ENCODE measurements around the gene MMP10.

The MMP10 gene
- total RNA-seq: 0 to 23.4 (median 0.99) reads per million in 17 experiments

DNA sequence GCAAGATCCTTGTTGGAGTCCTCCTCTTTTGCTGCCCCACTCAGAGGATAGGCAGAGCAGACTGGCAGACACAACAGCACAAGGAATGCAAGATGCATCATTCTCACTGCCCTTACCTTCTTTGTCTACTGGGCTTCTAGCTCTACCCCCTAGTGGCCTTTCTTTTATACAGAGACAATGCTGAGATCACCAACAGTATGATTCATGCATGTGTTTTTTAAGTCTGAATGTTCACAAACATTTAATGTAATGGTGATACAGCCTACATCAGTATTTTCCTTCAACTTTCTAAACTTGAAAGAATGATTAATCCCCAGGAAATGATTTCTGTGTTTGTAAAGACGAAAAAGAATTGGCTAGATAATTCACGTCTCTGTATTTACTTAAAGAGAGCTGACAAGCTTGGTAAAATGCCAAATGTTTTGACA, at the start of gene MMP10:
TSS of gene MMP10 (minus strand) at position 138 of the 428 bp plus-strand sequence. CDS start at position 101, 37 bp downstream.
- DNase-seq: peak in 3 of 4 experiments; percentile 22 to 61 (median 56)

DNA sequence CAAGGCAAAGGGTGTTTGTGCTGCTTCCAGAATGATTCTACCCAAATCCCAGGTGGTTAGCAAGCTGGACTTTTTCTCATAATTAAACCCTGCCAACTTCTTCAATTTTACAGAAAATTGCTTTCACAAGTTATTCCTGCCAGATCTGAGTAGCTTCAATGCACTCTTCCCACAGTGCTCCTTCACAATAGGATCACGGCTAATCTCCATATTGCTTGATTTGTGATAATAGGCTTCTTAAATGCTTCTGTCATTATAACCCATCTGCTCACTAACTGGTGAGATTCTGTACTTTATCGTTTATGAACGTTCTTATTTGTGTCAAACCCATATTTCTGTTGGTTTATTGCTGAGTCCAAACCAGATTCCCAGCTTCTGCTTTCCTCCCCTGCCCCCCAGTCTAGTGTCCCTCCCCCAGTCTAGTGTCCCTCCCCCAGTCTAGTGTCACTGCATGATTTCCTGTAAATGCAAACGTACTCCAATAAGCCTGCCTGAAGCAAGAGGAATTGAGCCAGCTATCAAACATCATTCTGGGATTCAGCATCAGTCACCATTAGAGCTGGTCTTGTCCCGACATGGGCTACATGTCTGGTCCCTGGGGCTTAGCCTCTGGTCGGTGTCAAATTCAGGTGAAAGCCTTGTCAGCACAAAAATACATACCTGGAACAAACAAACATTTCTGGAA, 49.0 kb upstream of the MMP10 start:
- DNase-seq: peak in 1 of 4 experiments; percentile 18

DNA sequence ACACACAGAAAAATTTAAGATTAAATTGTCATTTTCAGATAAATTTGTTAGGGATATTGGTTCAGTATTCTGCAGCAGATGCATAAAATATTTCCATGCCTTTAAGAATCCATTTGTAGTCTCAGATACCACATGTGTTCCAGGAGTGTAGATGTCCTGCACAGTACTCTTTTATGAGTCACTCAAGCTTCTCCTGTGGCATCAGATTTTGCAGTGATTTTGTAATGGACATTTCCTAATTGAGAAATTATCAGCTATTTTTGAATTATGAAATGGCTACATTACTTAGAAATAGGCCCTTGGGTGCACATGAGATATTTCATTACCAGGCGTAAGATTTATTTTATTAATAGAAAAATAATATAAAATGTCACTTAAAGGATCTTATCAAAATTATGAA, 44.1 kb upstream of the MMP10 start:
- DNase-seq: peak in 2 of 4 experiments; percentile 22 to 26

DNA sequence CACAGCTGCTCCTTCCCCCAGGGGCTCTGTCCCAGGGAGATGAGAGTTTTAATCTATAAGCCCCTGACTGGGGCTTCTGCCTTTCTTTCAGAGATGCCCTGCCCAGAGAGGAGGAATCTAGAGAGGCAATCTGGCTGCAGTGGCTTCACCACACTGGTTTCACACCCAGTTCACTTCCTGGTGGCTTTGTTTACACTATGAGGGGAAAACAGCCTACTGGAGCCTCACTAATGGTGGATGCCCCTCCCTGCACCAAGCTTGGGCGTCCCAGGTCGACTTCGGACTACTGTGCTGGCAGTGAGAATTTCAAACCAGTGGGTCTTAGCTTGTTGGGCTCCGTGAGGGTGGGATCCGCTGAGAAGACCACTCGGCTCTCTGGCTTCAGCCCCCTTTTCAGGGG, 39.1 kb upstream of the MMP10 start:
- no peak for DNase-seq

DNA sequence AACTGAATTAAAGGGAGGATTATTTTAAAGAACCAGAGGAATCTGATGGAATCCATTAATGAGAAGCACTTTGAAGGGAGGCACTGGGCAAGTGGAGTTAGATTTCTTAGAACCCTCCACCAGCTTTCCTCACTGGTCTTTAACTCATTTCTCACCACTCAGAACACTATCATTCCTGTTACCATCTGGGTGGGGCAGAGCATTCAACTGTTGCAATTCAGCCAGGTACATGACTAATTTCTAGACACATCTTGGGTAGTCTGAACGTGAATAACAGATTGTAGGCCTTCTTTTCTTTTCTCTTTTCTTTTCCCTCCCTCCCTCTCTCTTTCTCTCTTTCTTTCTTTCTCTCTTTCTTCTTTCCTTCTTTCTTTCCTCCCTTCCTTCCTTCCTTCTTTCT, 33.1 kb upstream of the MMP10 start:
- no peak for DNase-seq

DNA sequence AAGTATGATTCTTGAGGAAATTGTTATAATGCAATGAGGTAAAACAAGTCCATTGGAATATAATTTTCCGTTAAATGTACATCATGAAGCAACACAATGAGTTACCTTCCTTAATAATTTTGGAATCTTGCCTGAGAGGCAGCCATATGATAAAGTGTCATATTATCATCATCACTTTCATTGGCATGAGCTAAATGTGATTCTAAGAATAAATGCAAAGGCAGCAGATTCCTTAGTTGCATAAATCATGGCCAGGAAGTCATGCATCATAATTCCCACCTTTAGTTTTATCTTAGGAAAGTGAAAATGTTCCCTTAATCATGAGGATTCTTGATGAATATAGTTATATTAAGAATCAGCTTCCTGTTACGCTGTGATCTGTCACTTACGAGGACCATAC, 31.8 kb upstream of the MMP10 start:
- no peak for DNase-seq

DNA sequence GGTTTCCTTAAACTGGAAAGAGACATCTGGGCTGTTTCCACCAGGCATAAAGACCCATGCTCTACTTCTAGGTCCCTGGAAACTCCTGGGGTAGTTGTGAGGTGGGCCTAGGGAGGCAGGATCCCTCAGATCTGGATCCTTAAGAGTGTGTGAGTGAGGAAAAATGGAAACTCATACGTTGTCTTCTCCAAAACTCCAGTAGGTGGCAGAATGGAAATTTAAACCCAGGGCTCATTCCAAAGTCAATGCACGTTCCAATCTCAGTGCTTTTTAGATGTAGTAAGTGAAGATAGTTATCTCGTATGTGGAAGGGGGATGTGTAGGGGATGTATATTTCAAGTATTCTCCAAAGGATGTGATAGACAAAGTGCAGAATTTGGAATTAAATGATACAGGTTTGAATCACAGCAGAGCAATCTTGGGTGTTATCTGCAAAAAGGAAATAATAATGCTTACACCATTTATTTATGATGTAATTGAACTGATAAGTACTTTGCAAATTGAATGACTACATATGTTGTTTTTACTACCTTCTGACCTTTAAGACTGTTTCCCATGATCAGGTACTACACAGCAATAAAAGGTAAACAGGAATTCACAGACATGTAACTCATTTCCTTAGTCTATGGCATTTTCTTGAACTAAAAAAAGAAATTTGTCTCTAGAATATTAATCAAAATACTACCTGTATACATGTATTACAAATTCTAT, 30.7 kb upstream of the MMP10 start:
- peak in 3 of 4 experiments; percentile 8 to 37 (median 16) for DNase-seq

DNA sequence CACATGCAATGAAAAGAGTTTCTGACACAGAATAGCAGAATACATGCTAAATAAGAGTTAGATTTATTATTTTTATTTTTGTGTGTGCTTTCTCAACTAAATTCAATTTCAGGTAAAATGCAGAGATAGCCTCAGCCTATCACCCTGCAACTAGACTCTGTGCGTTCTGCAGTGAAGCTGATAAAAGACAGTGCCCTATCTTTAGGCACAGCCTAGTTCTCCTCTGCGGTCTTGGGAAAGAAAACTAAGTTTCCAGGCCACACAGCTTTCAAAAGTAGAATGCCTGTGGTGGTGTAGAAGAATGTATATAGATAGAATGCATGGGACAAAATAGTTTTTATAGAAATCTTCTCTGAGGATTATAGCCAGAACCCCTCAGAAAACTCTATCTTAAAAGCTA, 29.5 kb upstream of the MMP10 start:
- no peak for DNase-seq

DNA sequence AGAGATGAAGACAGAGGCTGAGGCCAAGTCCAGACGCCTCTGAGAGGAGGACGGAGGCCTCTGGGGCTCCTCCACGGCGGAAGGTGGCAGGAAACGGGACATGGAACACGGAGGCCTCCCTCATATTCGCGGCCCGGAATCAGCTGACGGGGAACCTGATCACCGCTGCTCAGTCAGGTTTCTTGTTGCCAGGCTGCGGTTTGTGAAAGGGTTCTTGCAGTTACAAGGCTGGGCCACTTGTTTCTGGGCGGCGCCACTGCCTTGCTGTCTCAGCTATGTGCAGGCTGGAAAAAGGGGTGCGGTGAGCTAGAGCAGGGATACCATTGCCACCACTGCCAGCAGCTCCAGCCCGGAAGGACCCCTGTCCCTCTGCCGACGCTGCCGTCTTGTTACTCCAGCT, 27.5 kb upstream of the MMP10 start:
- DNase-seq: peak in 3 of 4 experiments; percentile 8 to 46 (median 24)

DNA sequence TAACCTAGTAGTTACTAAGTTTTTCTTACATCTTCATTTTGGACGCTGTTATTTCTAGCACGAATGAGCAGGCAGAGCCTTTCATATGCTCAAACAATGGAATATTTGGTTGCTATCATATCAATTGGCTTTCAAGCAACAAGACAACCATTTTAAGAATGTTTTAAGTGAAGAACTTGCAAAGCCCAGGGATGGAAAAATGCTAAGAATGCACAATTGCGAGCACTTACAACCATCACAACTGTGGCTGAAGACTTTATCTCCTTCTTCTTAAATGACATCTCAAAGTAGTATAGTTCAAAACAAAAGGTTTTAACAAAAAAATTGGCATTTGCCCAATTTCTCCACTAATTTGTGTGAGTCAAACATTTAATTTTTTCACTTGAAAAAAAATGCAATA, 25.9 kb upstream of the MMP10 start:
- DNase-seq: no peak

DNA sequence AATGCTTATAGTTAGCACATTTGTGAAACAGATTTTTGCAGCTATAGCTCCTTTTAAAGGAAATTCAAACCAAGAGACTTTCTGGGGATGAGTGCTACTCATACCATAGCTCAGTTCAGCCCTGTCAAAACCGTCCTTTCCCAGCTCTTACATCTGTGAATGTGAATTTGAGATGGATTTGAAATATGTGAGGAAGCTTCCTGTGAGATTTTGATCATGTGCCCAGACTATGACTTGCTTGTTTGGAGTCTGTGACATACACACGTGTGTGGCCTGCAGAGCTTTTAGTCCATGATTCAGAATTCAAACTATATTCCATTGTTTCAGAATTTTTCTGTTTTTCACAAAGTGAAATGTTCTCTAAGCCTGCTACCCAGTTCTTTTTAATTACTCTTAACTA, 21.9 kb upstream of the MMP10 start:
- peak in 2 of 4 experiments; percentile 35 to 52 for DNase-seq

DNA sequence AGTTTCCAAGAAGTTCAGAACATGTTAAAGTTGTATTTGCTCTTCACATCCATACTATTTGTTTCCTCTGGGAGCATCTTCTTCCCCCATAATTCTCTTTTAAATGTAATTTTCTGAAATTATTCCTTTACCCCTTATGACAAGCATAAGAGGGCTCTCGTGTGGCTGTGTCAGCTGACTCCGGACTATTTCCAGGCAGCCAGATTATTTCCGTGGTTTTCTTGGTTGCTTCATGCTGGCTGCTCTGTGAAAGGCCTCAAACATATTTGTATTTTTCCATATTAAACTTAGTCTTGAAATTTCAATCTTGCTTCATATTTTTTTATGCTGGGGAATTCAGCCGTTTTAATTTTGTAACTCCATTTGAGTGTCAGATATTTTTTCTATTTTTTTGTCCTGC, 20.3 kb upstream of the MMP10 start:
- no peak for DNase-seq

DNA sequence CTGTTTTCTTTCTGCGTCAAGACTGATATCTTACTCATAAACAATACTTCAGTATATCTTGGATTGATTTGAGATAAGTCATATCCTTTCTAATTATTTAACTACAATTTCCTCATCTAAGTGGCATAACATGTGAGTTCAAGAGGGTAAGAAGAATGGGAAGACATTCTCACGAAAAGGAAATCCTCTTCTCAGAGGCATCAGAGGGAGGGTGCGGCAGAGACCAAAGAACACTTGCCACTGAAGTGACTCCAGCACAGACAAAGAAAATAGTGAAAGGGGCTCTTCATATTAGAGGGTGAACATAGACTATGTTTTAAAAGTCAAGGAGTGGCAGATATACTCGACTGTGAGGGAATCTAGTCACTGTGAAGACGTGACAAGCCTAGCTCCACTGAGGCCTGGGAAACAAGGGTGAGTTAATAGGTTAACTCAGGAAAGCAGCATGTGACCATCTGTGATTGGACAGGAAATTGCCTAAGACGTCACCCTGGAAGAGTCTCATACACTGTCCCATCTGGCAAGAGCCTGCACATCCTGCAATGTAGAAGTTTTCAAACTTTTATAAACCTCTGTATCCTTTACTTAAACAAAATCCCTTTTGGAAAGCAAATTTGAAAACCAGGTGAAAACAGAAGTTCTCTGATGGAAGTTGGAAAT, 19.4 kb upstream of the MMP10 start:
- peak in 2 of 4 experiments; percentile 16 to 29 for DNase-seq

DNA sequence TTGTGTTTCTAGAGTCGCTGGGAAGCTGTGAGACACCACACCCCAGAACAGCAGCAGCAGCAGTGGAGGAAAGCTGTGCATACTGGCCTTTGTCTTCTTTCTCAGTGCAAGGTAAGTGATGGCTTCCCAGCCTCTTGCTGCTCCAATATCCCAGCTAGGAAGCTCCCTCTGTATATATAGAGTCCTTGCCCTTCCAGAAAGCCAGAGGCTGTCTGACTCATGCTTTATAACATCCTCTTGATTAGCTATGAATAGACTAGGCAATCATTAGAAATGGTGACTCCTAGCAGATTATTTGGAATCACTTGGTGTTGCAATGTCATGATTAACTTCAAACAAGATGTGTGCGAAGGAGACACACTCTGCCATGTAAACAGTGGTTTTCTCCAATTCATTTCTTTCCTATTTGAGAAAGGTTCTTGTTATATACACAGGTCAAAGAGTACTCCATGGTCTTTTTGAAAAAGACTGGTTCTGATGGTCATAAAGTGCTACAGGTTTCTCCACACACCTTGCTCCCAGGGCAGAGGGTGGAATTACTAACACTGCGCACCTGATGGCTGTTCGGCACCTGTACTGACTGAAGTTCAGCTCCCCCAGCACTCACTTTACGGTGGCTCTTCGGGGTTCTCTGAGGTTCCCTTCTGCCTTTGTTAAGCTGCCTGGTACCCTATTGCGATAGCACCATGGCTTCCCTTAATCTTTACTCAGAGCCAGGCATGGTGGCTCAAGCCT, 17.8 kb upstream of the MMP10 start, which contains the start of gene MMP1:
TSS of gene MMP1 (minus strand) at position 149 of the 735 bp plus-strand sequence. CDS start at position 81, 68 bp downstream.
- no peak for DNase-seq

DNA sequence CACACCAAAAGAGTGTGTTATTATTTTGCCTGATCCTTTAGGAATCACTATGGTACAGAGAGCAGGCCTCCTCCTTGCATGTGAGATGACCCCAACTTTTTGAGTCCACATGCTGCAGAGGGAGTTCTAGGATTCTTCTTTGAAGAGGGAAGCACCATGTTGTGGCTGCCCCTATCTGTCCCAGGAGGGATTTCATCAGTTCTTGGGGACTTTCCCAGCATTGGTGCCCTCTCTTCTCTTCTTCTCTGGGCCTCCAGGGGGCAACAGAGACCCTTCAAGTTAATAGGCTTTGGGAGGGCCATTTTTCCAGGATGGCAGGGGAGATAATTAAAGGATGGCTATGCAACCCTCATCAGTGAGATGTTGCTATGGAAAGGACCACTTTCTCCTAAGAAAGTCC, 14.0 kb upstream of the MMP10 start:
- DNase-seq: peak; percentile 35 to 64 (median 57)

DNA sequence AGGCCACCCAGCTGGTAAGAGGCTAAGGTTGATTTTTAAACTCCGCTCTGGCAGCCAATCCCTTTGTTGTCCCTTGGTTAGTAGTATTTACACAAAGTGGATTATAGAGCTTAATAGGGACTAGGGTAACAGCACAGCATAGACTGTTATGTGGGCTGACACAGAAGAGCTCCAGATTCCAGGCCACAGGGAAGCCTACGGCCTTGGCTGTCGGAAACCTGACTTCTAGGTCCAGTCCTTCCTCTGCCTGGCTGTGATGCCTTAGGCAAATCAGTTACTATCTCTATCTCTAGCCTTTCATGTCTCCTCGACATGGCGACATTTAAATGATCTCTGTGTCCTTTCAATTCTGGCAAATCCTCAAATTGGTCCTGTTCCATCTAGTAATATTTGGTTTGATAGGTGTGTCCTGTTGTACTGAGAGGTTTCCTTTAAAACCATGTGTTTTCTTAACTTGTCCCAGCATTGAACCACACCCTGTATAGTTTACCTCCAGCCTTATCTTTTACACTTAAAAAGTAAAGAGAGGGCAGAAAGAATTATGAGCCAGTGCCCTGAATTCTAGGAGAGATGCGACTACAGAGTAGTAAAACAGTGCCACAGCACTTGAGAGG, 13.4 kb upstream of the MMP10 start:
- DNase-seq: no peak

DNA sequence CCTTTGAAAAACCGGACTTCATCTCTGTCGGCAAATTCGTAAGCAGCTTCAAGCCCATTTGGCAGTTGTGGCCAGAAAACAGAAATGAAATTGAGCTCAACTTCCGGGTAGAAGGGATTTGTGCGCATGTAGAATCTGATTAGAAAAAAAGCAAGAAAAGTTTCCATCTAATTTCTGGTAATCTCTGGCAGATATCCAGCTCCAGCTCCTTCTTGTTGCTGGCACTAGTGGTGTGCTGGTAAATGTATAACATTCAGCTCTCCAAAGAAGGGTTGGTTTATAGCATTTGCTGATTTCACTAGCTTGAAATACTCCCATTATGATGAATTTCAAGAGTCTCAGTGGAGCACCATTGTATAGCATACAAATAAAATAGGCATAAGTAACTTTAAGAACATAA, 12.2 kb upstream of the MMP10 start:
- no peak for DNase-seq

DNA sequence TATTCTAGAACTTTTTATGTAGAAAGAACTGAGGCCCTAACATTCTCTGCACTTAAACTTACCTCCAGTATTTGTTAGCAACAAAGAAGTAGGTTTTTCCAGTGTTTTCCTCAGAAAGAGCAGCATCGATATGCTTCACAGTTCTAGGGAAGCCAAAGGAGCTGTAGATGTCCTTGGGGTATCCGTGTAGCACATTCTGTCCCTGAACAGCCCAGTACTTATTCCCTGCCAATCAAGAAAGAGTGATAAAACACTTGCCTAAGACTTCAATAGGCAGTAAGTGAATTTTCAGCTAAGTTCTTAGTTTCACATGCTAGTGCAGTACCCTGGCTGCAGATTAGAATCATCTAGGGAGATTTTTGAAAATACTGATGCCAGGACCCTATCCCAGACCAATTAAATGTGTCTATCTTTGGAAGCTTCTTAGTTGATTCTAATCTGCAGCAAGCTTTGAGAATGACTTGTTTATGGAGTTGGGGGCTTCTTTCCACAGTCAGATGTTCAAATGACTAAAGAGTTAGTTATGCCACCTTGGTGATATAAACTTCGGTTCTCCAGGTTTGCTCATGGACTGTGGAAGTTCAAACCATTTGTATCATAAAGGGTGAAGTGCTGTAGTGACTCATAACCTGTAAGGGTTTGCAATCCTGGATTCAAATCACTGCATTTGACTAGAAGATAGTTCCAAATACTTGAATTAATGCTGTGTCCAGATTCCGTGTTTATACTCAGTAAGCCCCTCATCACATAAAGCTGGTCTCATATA, 11.0 kb upstream of the MMP10 start:
- DNase-seq: no peak

DNA sequence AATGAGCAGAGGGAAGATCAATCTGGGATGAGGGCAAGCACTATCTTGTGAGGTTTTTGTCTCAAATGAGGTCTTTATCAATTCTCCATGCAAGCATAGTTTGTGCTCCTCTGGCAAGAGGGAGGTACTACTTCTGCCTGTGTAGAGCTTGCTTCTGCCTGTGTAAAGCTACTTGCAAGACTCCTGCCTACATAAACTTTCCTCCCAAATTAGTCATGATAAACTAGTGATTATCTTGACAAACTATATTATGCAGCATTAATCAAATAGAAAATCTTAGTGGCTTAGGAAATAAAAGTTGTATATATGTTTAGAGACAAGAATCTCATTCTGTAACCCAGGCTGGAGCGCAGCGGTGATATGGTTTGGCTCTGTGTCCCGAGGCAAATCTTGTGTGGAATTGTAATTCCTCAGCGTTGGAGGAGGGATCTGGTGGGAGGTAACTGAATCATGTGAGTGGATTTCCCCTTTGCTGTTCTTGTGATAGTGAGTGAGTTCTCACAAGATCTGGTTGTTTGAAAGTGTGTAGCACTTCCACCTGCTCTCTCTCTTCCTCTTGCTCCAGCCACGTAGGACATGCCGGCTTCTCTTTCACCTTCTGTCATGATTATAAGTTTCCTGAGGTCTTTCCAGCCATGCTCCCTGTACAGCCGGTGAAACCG, 8.0 kb upstream of the MMP10 start:
- DNase-seq: peak in 3 of 4 experiments; percentile 32 to 35 (median 34)

DNA sequence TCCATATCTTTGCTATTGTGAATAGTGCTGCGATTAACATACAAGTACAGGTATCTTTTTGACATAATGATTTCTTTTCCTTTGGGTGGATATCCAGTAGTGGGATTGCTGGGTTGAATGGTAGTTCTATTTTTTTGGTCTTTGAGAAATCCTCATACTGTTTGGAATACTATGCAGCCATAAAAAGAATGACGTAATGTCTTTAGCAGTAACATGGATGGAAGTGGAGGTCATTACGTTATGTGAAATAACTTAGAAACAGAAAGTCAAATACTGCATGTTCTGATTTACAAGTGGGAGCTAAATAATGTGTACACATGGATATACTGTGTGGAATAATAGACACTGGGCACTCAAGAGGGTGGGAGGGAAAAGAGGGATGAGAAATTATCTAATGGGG, 4.0 kb upstream of the MMP10 start:
- no peak for DNase-seq

DNA sequence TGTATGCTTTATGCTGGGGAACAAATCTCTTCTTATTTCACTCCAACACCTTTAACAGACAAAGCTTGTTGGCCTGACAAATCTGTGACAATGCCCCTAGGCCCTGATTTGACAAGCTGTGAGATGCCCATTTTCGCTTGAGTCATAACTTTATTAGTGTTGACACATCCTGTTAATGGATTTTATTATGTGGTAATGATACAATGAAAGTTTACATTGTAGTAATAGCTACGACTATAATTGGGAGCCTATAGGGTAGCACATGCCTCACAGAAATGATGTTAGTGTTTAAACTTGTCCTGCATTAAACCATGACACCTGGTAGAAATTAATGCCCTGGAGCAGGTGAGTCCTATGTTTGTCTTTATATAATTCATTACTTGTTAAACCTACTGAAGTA, 3.3 kb upstream of the MMP10 start:
- no peak for DNase-seq

Measured in suppressor macrophage (primary cell).